K562 (cell line): Measurements from ENCODE around the gene HSD17B10. TPM values are rescaled to one million over a fixed set of nuclear protein-coding genes. Genes with fewer than 3 reads are reported as not detected.

Source experiments
- E2F8 ChIP-seq: fragments of 450-650 bp; IDR thresholded peaks from 2 replicates; pipeline ENCODE4 v1.7.1; 2018; ENCODE audit warnings: mild to moderate bottlenecking, low read depth; ENCODE audit not compliant: partially characterized antibody
- ESRRB ChIP-seq: fragments of 250-450 bp; sonication (Bioruptor Pico); IDR thresholded peaks from 2 replicates; pipeline ENCODE4 v1.5.0; 2020; ENCODE audit warnings: mild to moderate bottlenecking, moderate library complexity, borderline replicate concordance
- ETV6 ChIP-seq, 3 experiments: fragments of 150-350 bp in 1 of 3; sonication (generic) in 1 of 3; formaldehyde crosslinking in 1 of 3; IDR thresholded peaks; 2 replicates each; pipeline versions ENCODE4 v1.6.1 to v1.8.0; 2014 to 2022; ENCODE audit warnings: borderline replicate concordance in 2 of 3, low read depth in 2 of 3, antibody characterized with exemption in 1 of 3, low read length in 1 of 3, mild to moderate bottlenecking in 1 of 3, missing genetic modification reagents in 1 of 3
- GABPA ChIP-seq: fragments of 200-800 bp; sonication (Bioruptor generic); conservative IDR thresholded peaks from 2 replicates; pipeline ENCODE4 v1.6.1; 2016; ENCODE audit warnings: low read depth, missing genetic modification characterization, missing compliant biosample characterization
- GMEB1 ChIP-seq: fragments of 250-450 bp; sonication (Bioruptor Pico); IDR thresholded peaks from 2 replicates; pipeline ENCODE4 v1.4.0; 2020; ENCODE audit warnings: mild to moderate bottlenecking
- KLF1 ChIP-seq: fragments of 450-650 bp; IDR thresholded peaks from 2 replicates; pipeline ENCODE4 v1.6.1; 2016; ENCODE audit warnings: missing genetic modification characterization, missing compliant biosample characterization
- MLX ChIP-seq, 2 experiments: fragments of 450-650 bp in 1 of 2; sonication (generic) in 1 of 2; formaldehyde crosslinking; conservative IDR thresholded peaks; 2 replicates each; pipeline versions ENCODE4 v1.4.0 to v1.8.1; 2020 to 2022; ENCODE audit warnings: mild to moderate bottlenecking in 1 of 2, missing genetic modification reagents in 1 of 2
- NFIC ChIP-seq: fragments of 450-650 bp; IDR thresholded peaks from 2 replicates; pipeline ENCODE4 v1.6.1; 2017; ENCODE audit warnings: mild to moderate bottlenecking, inconsistent platforms
- NFRKB ChIP-seq: fragments of 450-650 bp; IDR thresholded peaks from 2 replicates; pipeline ENCODE4 v1.6.1; 2016; ENCODE audit warnings: low read depth
- SAP30 ChIP-seq: fragments of 200-600 bp; sonication (generic); IDR thresholded peaks from 2 replicates; pipeline ENCODE4 v1.6.1; 2012; ENCODE audit warnings: borderline replicate concordance, low read depth, mild to moderate bottlenecking, moderate library complexity, low read length, control low read depth, inconsistent platforms; ENCODE audit not compliant: insufficient read depth, poor library complexity, severe bottlenecking
- SIRT6 ChIP-seq: IDR thresholded peaks from one replicate; pipeline ENCODE4 v1.6.1; 2012; ENCODE audit warnings: low read depth, mild to moderate bottlenecking, control low read depth, inconsistent platforms, low read length, moderate library complexity
- ZBTB2 ChIP-seq: fragments of 450-650 bp; IDR thresholded peaks from 2 replicates; pipeline ENCODE4 v1.6.1; 2016; ENCODE audit warnings: antibody characterized with exemption
- ZKSCAN8 ChIP-seq: fragments of 200-800 bp; sonication (Bioruptor generic); IDR thresholded peaks from 2 replicates; pipeline ENCODE4 v1.6.1; 2016; ENCODE audit warnings: missing genetic modification characterization, missing compliant biosample characterization
- ZNF12 ChIP-seq: sonication (generic); formaldehyde crosslinking; IDR thresholded peaks from 2 replicates; pipeline ENCODE4 v1.4.0; 2020; ENCODE audit warnings: mild to moderate bottlenecking, missing genetic modification reagents
- ZNF124 ChIP-seq: sonication (generic); formaldehyde crosslinking; IDR thresholded peaks from 2 replicates; pipeline ENCODE4 v1.8.1; 2022; ENCODE audit warnings: missing genetic modification reagents
- ZNF395 ChIP-seq: fragments of 200-800 bp; sonication (Bioruptor generic); IDR thresholded peaks from 2 replicates; pipeline ENCODE4 v1.6.1; 2017; ENCODE audit warnings: missing genetic modification characterization, missing compliant biosample characterization
- polyA plus RNA-seq, 8 experiments: library from polyadenylated mRNA; depleted of rRNA in 4 of 8; stranded (reverse) in 5 of 8; unstranded in 3 of 8; fragments of >200 nt; fragmentation: Nextera tagmentation in 2 of 8; fragmentation: Illumina TruSeq in 1 of 8; extraction: Ambion mirVana in 2 of 8; extraction: Trizol in 1 of 8; gene quantifications; 2 replicates each; pipeline versions ENCODE4 v1.2.1 to v1.2.3, GENCODE V29; 2011 to 2014; ENCODE audit warnings: inconsistent platforms in 1 of 8, missing spikeins in 1 of 8
- total RNA-seq, 7 experiments: library from RNA; depleted of rRNA in 6 of 7; stranded (reverse); fragments of >200 nt in 6 of 7; fragmentation: Illumina TruSeq in 2 of 7; extraction: Trizol in 2 of 7; gene quantifications; 2 replicates each; pipeline versions ENCODE4 v1.2.1 to v1.2.3, GENCODE V29; 2011 to 2021; ENCODE audit warnings: low replicate concordance in 1 of 7

HSD17B10 gene
- total and polyA plus RNA-seq, 9 of the 15 experiments (the other 6 are each of a cell fraction or from before 2014, with no cell fraction given): 45.3 to 221 (median 186) TPM

- TF ChIP-seq SAP30: no peak
- TF ChIP-seq ZNF124 (CRISPR knock-in tag): no peak
- no peak; the same call in 1 of the 2 replicates for TF ChIP-seq NFIC
- TF ChIP-seq ETV6 (IDR thresholded peaks at IDR 0.05; ENCODE audit: borderline replicate concordance in 1 of 2, low read depth in 2 of 2, low read length in 1 of 2): no peak
- TF ChIP-seq ETV6 (CRISPR knock-in tag; IDR thresholded peaks at IDR 0.05; ENCODE audit: borderline replicate concordance): no peak
- no peak for TF ChIP-seq ZNF395 (CRISPR knock-in tag)
- no peak for TF ChIP-seq MLX (CRISPR knock-in tag; conservative IDR thresholded peaks at IDR 0.05)
- TF ChIP-seq NFRKB: 0 out of 2 replicates have a peak, but pooled peaks have one; percentile 29
- no peak for TF ChIP-seq ZKSCAN8 (CRISPR knock-in tag)
- TF ChIP-seq ESRRB (CRISPR knock-in tag): no peak
- TF ChIP-seq GABPA: peak; percentile 64
- peak; percentile 18; the same call in 1 of the 2 replicates for TF ChIP-seq KLF1 (tag)
- no peak for TF ChIP-seq ZNF12 (CRISPR knock-in tag)
- TF ChIP-seq E2F8: peak; percentile 89
- no peak for TF ChIP-seq ZBTB2
- TF ChIP-seq SIRT6: no peak
- TF ChIP-seq GMEB1: peak; percentile 10; the same call in 1 of the 2 replicates
Measured at GRCh38 chrX:53422086-53422860, 11.9 kb downstream of the HSD17B10 start, which contains the start of gene SMC1A (continued).
